Kidney (tissue), 14 donors: ENCODE measurements around the gene HACD4. TPM values are rescaled to one million over a fixed set of nuclear protein-coding genes. Genes with fewer than 3 reads are reported as not detected.

ENCODE experiments used
- DNase-seq, 5 donors: peaks; one replicate each; pipeline ENCODE4 v3.0.0-alpha.2; 2013 to 2020
- FAIRE-seq: peaks from 2 replicates; lab custom pipeline; 2012; peaks lifted over from hg19 to GRCh38; lab: Jason Lieb, UNC
- H3K27ac ChIP-seq, 2 donors: one replicate each; pipeline ENCODE4 v1.7.0; 2013; ENCODE audit warnings: low read depth in 2 of 2, low read length in 2 of 2, inconsistent platforms in 1 of 2
- H3K27me3 ChIP-seq: one replicate; pipeline ENCODE4 v1.7.1; 2013; ENCODE audit warnings: low read length, inconsistent platforms; ENCODE audit not compliant: control insufficient read depth, insufficient read depth
- H3K36me3 ChIP-seq, 3 donors: one replicate each; pipeline versions ENCODE4 v1.7.0 to v1.7.1; 2013; ENCODE audit warnings: low read length in 3 of 3, control low read depth in 1 of 3, inconsistent platforms in 1 of 3; ENCODE audit not compliant: insufficient read depth in 3 of 3, control insufficient read depth in 2 of 3
- H3K4me1 ChIP-seq, 3 donors: one replicate each; pipeline versions ENCODE4 v1.7.0 to v1.7.1; 2013; ENCODE audit warnings: low read length in 3 of 3, inconsistent platforms in 1 of 3, low read depth in 1 of 3; ENCODE audit not compliant: control insufficient read depth in 2 of 3, insufficient read depth in 2 of 3
- H3K4me3 ChIP-seq, 3 donors: one replicate each; pipeline versions ENCODE4 v1.7.0 to v1.8.1; 2013; ENCODE audit warnings: low read length in 3 of 3, control low read depth in 1 of 3, inconsistent platforms in 1 of 3
- H3K9ac ChIP-seq, 3 donors: one replicate each; pipeline versions ENCODE4 v1.7.0 to v1.7.1; 2013; ENCODE audit warnings: low read length in 3 of 3, control low read depth in 1 of 3, inconsistent platforms in 1 of 3
- H3K9me3 ChIP-seq, 3 donors: one replicate each; pipeline versions ENCODE4 v1.7.0 to v1.7.1; 2013; ENCODE audit warnings: low read length in 3 of 3, control low read depth in 1 of 3, inconsistent platforms in 1 of 3; ENCODE audit not compliant: control insufficient read depth in 2 of 3, insufficient read depth in 1 of 3
- intact Hi-C: fragments of 100-400 bp; cut with DNase I; formaldehyde crosslinking; loops from one replicate; pipeline ENCODE4 v1.11.1; 2022
- polyA plus RNA-seq: library from polyadenylated mRNA; stranded (reverse); fragments of 350-450 nt; fragmentation: Illumina TruSeq; extraction: RNeasy Lipid Tissue Mini Kit (QIAGEN cat#74804); gene quantifications from one replicate; pipeline ENCODE4 v1.2.3, GENCODE V29; 2014; ENCODE audit warnings: low read depth, low replicate concordance; ENCODE audit not compliant: insufficient read depth
- total RNA-seq: library from RNA; stranded (reverse); fragmentation: NEBNext Ultra II Directional; extraction: Animal tissue kit (Norgen Biotek cat#: 25700); gene quantifications from one replicate; pipeline ENCODE4 v1.2.1, GENCODE V29; 2021
- TF ChIP-seq, protein P1 (sequence below): IDR thresholded peaks from 3 replicates; pipeline ENCODE4 v1.5.1; 2012; ENCODE audit warnings: mild to moderate bottlenecking, moderate library complexity, borderline replicate concordance; ENCODE audit not compliant: insufficient read depth; ENCODE audit errors: extremely low read depth
- donor health status: control.
- donor health status: control.
- donor health status: control.
- donor health status: control.
- donor health status: control.
- donor health status: DM: yes; HTN: yes; CAD: no.
- donor health status: Normal renal cell carcinoma (clear cell type).

The HACD4 gene
- total and polyA plus RNA-seq, 2 donors from 2014 or later, result 1.3 to 2.9 TPM

DNA sequence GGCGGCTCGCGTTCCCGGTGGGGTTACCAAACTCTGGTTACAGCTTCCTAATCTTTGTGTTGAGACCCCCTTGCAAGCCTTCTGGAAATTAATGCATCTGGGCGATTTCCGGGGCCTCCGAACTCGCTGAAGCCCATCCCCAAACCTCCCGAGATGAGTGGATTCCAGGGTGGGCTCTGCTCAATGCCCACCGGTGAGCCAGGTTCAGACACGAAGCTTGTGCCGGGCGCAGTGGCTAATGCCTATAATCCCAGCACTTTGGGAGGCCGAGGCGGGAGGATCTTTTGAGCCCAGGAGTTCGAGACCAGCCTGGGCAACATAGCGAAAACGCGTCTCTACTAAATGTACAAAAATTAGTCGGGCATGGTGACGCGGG is 356 bp upstream of the HACD4 start:
- Histone ChIP-seq H3K27me3 (no peaks in the 10 kb centered on the region), H3K27ac (peak overlapping the region in 1 of 2 donors; percentile 6), H3K9me3 (no peaks in the 10 kb centered on the region), H3K36me3 (no peaks in the 10 kb centered on the region), H3K9ac (no peak overlapping the region), H3K4me1 (peaks cover 0 to 2% (median 0%) of the 10 kb centered on the region in 3 donors), H3K4me3 (peak overlapping the region; percentile 4 to 65 (median 53))
- intact Hi-C loops, result no loop called here
- DNase-seq, result no peak
- TF ChIP-seq, protein P1, sequence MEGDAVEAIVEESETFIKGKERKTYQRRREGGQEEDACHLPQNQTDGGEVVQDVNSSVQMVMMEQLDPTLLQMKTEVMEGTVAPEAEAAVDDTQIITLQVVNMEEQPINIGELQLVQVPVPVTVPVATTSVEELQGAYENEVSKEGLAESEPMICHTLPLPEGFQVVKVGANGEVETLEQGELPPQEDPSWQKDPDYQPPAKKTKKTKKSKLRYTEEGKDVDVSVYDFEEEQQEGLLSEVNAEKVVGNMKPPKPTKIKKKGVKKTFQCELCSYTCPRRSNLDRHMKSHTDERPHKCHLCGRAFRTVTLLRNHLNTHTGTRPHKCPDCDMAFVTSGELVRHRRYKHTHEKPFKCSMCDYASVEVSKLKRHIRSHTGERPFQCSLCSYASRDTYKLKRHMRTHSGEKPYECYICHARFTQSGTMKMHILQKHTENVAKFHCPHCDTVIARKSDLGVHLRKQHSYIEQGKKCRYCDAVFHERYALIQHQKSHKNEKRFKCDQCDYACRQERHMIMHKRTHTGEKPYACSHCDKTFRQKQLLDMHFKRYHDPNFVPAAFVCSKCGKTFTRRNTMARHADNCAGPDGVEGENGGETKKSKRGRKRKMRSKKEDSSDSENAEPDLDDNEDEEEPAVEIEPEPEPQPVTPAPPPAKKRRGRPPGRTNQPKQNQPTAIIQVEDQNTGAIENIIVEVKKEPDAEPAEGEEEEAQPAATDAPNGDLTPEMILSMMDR, result no peak
- FAIRE-seq, result no peak

DNA sequence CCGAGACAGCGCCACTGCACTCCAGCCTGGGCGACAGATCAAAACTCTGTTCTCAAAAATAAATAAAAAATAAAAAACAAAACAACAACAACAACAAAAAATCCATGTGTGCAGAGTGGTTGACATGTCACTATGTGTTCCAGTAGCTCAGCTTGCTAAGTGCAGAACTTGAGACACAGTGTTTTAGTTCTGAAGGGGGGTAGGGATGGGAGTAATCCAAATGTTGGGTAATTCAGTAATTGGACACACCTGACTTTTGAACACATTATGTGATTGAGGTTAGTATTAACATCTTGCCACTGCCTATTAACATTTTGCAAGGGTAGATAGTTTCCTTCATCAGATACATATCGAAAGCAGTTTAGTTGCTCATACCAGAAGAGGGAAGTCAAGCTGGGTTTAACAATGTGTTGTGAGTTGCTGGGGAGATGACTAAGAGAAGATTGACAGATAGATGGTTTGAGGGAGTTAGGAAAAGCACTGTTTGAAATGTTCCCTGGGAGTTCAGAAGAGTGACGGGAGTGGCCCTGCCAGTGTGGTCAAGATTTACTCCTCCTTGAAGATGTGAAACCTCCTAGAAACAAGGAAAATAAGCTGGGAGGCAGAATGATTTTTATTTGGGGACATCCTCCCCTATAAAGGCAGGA is 928 bp downstream of the HACD4 start:
- Histone ChIP-seq H3K4me3 (peak overlapping the region; percentile 24 to 55 (median 53)), H3K9me3 (no peaks in the 10 kb centered on the region), H3K9ac (no peak overlapping the region), H3K36me3 (no peaks in the 10 kb centered on the region), H3K27ac (no peak overlapping the region), H3K27me3 (no peaks in the 10 kb centered on the region), H3K4me1 (peaks cover 0 to 2% (median 0%) of the 10 kb centered on the region in 3 donors)
- DNase-seq (peak in 2 of 5 donors; percentile 28 to 31), FAIRE-seq (no peak)
- TF ChIP-seq, protein P1, result no peak
- intact Hi-C loops, result no loop called here

DNA sequence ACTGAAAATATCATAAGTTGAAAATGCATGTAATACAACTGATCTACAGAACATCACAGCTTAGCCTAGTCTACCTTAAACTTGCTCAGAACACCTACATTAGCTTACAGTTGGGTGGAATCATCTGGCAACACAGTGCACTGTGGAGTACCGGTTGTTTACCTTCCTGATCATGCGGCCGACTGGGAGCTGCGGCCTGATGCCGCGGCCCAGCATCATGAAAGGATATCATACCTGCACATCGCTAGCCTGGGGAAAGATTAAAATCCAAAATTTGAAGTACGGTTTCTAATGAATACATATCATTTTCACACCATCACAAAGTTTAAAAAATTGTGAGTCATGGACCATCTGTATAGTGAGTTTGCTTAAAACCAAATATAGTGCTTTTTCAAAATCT is 1.8 kb downstream of the HACD4 start:
- Histone ChIP-seq H3K27me3 (no peaks in the 10 kb centered on the region), H3K27ac (no peak overlapping the region), H3K36me3 (no peaks in the 10 kb centered on the region), H3K9ac (no peak overlapping the region), H3K4me1 (peaks cover 0 to 2% (median 0%) of the 10 kb centered on the region in 3 donors), H3K9me3 (no peaks in the 10 kb centered on the region), H3K4me3 (no peak overlapping the region)
- TF ChIP-seq, protein P1, result no peak
- FAIRE-seq (no peak), DNase-seq (no peak)
- intact Hi-C loops, result no loop called here
